ENCODE measurements around the gene RNF44.

Gene RNF44

GRCh38 chr5:176513788-176514187, 23.4 kb downstream of the RNF44 start:
- Histone ChIP-seq H3K4me3 (no peak overlapping the region), H3K27ac (no peak overlapping the region)
- DNase-seq (ENCODE audit: low spot score), result no peak
- no peak for TF ChIP-seq CTCF (IDR thresholded peaks at IDR 0.05)

GRCh38 chr5:176508603-176509002, 28.6 kb downstream of the RNF44 start:
- no peak for TF ChIP-seq CTCF (IDR thresholded peaks at IDR 0.05)
- H3K4me3 ChIP-seq, result no peak overlapping the region
- no peak for DNase-seq (ENCODE audit: low spot score)
- H3K27ac ChIP-seq, result no peak overlapping the region

GRCh38 chr5:176507911-176508310, 29.3 kb downstream of the RNF44 start:
- Histone ChIP-seq H3K4me3 (no peak overlapping the region), H3K27ac (no peak overlapping the region)
- no peak for DNase-seq (ENCODE audit: low spot score)
- no peak for TF ChIP-seq CTCF (IDR thresholded peaks at IDR 0.05)

GRCh38 chr5:176503496-176503895, 33.7 kb downstream of the RNF44 start:
- no peak for TF ChIP-seq CTCF (IDR thresholded peaks at IDR 0.05)
- no peak for DNase-seq (ENCODE audit: low spot score)
- Histone ChIP-seq H3K27ac (no peak overlapping the region), H3K4me3 (no peak overlapping the region)

GRCh38 chr5:176501333-176501732, 35.9 kb downstream of the RNF44 start:
- no peak for DNase-seq (ENCODE audit: low spot score)
- no peak for TF ChIP-seq CTCF (IDR thresholded peaks at IDR 0.05)
- Histone ChIP-seq H3K27ac (no peak overlapping the region), H3K4me3 (no peak overlapping the region)

- Histone ChIP-seq H3K27ac (no peak overlapping the region), H3K4me3 (no peak overlapping the region)
- no peak for DNase-seq (ENCODE audit: low spot score)
- TF ChIP-seq CTCF (IDR thresholded peaks at IDR 0.05), result no peak
These were observed 36.7 kb downstream of the RNF44 start for GRCh38 chr5:176500511-176500910.

GRCh38 chr5:176499273-176499672, 37.9 kb downstream of the RNF44 start:
- H3K27ac ChIP-seq, result no peak overlapping the region
- no peak for DNase-seq (ENCODE audit: low spot score)
- no peak for TF ChIP-seq CTCF (IDR thresholded peaks at IDR 0.05)
- no peak overlapping the region for H3K4me3 ChIP-seq

Measured in coronary artery (tissue), 2 donors.